WTC11 (cell line): ENCODE measurements around the gene DACT3.

Experiments used
- JUN ChIP-seq: sonication (generic); formaldehyde crosslinking; IDR thresholded peaks from 2 replicates; pipeline ENCODE4 v1.8.0; 2023; ENCODE audit warnings: mild to moderate bottlenecking, missing genetic modification reagents
- TF ChIP-seq, protein P1 (sequence below): fragments of 200-600 bp; IDR thresholded peaks from 2 replicates; pipeline ENCODE4 v1.8.0; 2022; ENCODE audit warnings: antibody characterized with exemption

- TF ChIP-seq, protein P1, sequence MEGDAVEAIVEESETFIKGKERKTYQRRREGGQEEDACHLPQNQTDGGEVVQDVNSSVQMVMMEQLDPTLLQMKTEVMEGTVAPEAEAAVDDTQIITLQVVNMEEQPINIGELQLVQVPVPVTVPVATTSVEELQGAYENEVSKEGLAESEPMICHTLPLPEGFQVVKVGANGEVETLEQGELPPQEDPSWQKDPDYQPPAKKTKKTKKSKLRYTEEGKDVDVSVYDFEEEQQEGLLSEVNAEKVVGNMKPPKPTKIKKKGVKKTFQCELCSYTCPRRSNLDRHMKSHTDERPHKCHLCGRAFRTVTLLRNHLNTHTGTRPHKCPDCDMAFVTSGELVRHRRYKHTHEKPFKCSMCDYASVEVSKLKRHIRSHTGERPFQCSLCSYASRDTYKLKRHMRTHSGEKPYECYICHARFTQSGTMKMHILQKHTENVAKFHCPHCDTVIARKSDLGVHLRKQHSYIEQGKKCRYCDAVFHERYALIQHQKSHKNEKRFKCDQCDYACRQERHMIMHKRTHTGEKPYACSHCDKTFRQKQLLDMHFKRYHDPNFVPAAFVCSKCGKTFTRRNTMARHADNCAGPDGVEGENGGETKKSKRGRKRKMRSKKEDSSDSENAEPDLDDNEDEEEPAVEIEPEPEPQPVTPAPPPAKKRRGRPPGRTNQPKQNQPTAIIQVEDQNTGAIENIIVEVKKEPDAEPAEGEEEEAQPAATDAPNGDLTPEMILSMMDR = no peak
- no peak for TF ChIP-seq JUN (CRISPR knock-in tag)
Measured at GRCh38 chr19:46639358-46640182, 21.4 kb downstream of the DACT3 start.
